Panc1 (cell line): Measurements from ENCODE around the gene FAM83B. TPM values are rescaled to one million over a fixed set of nuclear protein-coding genes. Genes with fewer than 3 reads are reported as not detected.

Source experiments
- ATAC-seq: fragments of 200-7000 bp; cut with Tn5 transposase; 2 replicates; pipeline ENCODE4 v1.9.1; 2020; ENCODE audit warnings: mild to moderate bottlenecking, moderate library complexity
- BruUV-seq: library from RNA; stranded (reverse); fragments of 400-500 nt; replicated peaks from 2 replicates; lab custom pipeline; 2021; lab: Mats Ljungman, UMichigan
- CTCF ChIA-PET: fragments of 300-600 bp; sonication (Branson Sonifier 250); formaldehyde crosslinking; loops from one replicate; lab custom pipeline; 2022; ENCODE audit warnings: antibody characterized with exemption; lab: Charles Lee
- POLR2A ChIA-PET: fragments of 300-600 bp; sonication (Branson Sonifier 250); formaldehyde crosslinking; loops from one replicate; lab custom pipeline; 2022; ENCODE audit warnings: antibody characterized with exemption; lab: Charles Lee
- DNase-seq: peaks from one replicate; pipeline ENCODE4 v3.0.0-alpha.2; 2010; ENCODE audit warnings: low read depth, low spot score
- H3K27ac ChIP-seq: 2 replicates; pipeline ENCODE4 v1.5.1; 2011; ENCODE audit warnings: mild to moderate bottlenecking, low read length, inconsistent platforms
- H3K27me3 ChIP-seq: fragments of 200-500 bp; sonication (Bioruptor generic); 2 replicates; pipeline ENCODE4 v1.6.0; 2014; ENCODE audit warnings: low read length, inconsistent platforms; ENCODE audit not compliant: control insufficient read depth, insufficient read depth
- H3K36me3 ChIP-seq: fragments of 200-500 bp; sonication (Bioruptor generic); 2 replicates; pipeline ENCODE4 v1.5.1; 2014; ENCODE audit warnings: inconsistent platforms, mild to moderate bottlenecking, low read length, moderate library complexity; ENCODE audit not compliant: control insufficient read depth, insufficient read depth
- H3K4me1 ChIP-seq: 2 replicates; pipeline ENCODE4 v1.5.1; 2011; ENCODE audit warnings: inconsistent platforms, mild to moderate bottlenecking, low read length, moderate library complexity; ENCODE audit not compliant: control insufficient read depth, insufficient read depth
- H3K4me3 ChIP-seq, 2 experiments: 2 replicates each; pipeline ENCODE4 v1.5.1; 2011 to 2012; ENCODE audit warnings: low read depth in 2 of 2, low read length in 2 of 2, mild to moderate bottlenecking in 2 of 2, inconsistent platforms in 1 of 2, moderate library complexity in 1 of 2
- H3K9me3 ChIP-seq: fragments of 200-500 bp; sonication (Bioruptor generic); 2 replicates; pipeline ENCODE4 v1.5.1; 2014; ENCODE audit warnings: low read depth, mild to moderate bottlenecking, inconsistent platforms, low read length, moderate library complexity; ENCODE audit not compliant: control insufficient read depth, insufficient read depth
- POLR2AphosphoS5 ChIP-seq: IDR thresholded peaks from 2 replicates; pipeline ENCODE4 v1.6.1; 2012; ENCODE audit warnings: mild to moderate bottlenecking, low read depth, low read length, moderate library complexity
- SIN3A ChIP-seq: IDR thresholded peaks from 2 replicates; pipeline ENCODE4 v1.6.1; 2012; ENCODE audit warnings: low read depth, mild to moderate bottlenecking, low read length, moderate library complexity, borderline replicate concordance; ENCODE audit not compliant: insufficient read depth
- TCF7L2 ChIP-seq: IDR thresholded peaks from 2 replicates; pipeline ENCODE4 v1.6.1; 2011; ENCODE audit warnings: mild to moderate bottlenecking, low read depth, low read length, inconsistent platforms
- in situ Hi-C: cut with HindIII; loops from 2 replicates; pipeline ENCODE4 v1.10.0; 2016; ENCODE audit warnings: low sequenced_read_pairs, low pct_unique_long_range_greater_than_20kb
- intact Hi-C: fragments of 100-400 bp; cut with micrococcal nuclease; formaldehyde crosslinking; loops from one replicate; pipeline ENCODE4 v1.10.0; 2022; ENCODE audit not compliant: unreplicated experiment
- total RNA-seq: library from RNA; stranded (reverse); gene quantifications from one replicate; pipeline ENCODE4 v1.2.1, GENCODE V29; 2021; ENCODE audit not compliant: unreplicated experiment
- TF ChIP-seq, protein P1 (sequence below): fragments of 450-650 bp; IDR thresholded peaks from 2 replicates; pipeline ENCODE4 v1.5.1; 2017; ENCODE audit warnings: mild to moderate bottlenecking
- TF ChIP-seq, protein P2 (sequence below), 2 experiments: IDR thresholded peaks; 2 replicates each; pipeline ENCODE4 v1.6.1; 2011 to 2012; ENCODE audit warnings: low read depth in 2 of 2, control low read depth in 1 of 2, low read length in 1 of 2, mild to moderate bottlenecking in 1 of 2, moderate library complexity in 1 of 2; ENCODE audit not compliant: insufficient read depth in 1 of 2

Gene FAM83B
- total RNA-seq, 1 experiment from 2014 or later: not detected

DNA sequence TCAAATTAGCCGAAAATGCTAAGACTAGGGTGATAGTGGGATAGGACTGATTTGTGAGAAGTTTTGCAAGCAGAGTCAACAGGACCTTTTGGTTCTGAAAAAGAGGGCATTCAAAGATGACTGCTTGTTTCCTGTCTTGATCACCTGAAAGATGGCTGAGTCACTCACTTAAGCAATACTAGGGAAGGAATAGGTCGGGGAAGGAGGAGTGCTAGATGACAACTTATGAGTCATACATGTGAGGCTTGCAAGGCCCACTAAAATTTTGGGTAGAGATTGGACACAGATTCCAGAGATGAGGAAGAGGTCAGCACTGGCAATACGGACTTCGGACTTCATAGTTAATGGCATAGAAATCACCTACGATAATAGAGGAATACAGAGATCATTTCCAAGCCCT is 89.2 kb downstream of the FAM83B start:
- Histone ChIP-seq H3K27ac (no peak overlapping the region), H3K9me3 (no peaks in the 10 kb centered on the region; the same call in 1 of the 2 replicates), H3K36me3 (no peaks in the 10 kb centered on the region), H3K4me1 (no peaks in the 10 kb centered on the region), H3K27me3 (no peaks in the 10 kb centered on the region), H3K4me3 (no peak overlapping the region)
- CTCF ChIA-PET: no interaction called here
- no TSS peak for BruUV-seq
- no peak for ATAC-seq
- TF ChIP-seq, protein P1, sequence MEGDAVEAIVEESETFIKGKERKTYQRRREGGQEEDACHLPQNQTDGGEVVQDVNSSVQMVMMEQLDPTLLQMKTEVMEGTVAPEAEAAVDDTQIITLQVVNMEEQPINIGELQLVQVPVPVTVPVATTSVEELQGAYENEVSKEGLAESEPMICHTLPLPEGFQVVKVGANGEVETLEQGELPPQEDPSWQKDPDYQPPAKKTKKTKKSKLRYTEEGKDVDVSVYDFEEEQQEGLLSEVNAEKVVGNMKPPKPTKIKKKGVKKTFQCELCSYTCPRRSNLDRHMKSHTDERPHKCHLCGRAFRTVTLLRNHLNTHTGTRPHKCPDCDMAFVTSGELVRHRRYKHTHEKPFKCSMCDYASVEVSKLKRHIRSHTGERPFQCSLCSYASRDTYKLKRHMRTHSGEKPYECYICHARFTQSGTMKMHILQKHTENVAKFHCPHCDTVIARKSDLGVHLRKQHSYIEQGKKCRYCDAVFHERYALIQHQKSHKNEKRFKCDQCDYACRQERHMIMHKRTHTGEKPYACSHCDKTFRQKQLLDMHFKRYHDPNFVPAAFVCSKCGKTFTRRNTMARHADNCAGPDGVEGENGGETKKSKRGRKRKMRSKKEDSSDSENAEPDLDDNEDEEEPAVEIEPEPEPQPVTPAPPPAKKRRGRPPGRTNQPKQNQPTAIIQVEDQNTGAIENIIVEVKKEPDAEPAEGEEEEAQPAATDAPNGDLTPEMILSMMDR: no peak
- TF ChIP-seq POLR2AphosphoS5: no peak
- no peak for TF ChIP-seq TCF7L2
- TF ChIP-seq SIN3A: no peak
- TF ChIP-seq, protein P2, sequence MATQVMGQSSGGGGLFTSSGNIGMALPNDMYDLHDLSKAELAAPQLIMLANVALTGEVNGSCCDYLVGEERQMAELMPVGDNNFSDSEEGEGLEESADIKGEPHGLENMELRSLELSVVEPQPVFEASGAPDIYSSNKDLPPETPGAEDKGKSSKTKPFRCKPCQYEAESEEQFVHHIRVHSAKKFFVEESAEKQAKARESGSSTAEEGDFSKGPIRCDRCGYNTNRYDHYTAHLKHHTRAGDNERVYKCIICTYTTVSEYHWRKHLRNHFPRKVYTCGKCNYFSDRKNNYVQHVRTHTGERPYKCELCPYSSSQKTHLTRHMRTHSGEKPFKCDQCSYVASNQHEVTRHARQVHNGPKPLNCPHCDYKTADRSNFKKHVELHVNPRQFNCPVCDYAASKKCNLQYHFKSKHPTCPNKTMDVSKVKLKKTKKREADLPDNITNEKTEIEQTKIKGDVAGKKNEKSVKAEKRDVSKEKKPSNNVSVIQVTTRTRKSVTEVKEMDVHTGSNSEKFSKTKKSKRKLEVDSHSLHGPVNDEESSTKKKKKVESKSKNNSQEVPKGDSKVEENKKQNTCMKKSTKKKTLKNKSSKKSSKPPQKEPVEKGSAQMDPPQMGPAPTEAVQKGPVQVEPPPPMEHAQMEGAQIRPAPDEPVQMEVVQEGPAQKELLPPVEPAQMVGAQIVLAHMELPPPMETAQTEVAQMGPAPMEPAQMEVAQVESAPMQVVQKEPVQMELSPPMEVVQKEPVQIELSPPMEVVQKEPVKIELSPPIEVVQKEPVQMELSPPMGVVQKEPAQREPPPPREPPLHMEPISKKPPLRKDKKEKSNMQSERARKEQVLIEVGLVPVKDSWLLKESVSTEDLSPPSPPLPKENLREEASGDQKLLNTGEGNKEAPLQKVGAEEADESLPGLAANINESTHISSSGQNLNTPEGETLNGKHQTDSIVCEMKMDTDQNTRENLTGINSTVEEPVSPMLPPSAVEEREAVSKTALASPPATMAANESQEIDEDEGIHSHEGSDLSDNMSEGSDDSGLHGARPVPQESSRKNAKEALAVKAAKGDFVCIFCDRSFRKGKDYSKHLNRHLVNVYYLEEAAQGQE (IDR thresholded peaks at IDR 0.05; ENCODE audit: insufficient read depth in 1 of 2, low read depth in 2 of 2, low read length in 1 of 2): no peak
- POLR2A ChIA-PET: no interaction called here
- DNase-seq: peak; percentile 61
- intact Hi-C loops (no loop called here), in situ Hi-C loops (no loop called here)

DNA sequence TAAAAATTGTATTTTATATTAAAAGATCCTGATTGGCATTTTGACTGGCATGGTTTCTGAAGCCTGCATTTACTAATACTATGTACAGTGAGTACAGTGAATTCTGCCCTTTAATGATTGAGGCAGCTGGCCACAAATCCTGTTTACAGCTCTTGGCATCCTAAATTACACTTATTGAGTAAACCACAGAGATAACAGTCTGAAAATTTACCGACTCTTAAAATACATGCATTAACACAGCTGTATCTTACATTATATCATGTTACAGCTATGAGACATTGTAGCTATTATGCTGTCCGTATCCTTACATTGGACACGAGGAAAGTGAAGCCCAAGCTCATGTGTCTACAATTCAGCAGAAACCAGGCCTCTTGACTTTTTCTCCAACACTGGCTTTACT is 90.8 kb downstream of the FAM83B start:
- ChIA-PET POLR2A (interaction anchor here (0.6 kb wide), 1 partner anchor 210 kb away, joined by 3 read pairs; no protein-coding TSS in a partner anchor), CTCF (no interaction called here)
- intact Hi-C loops (no loop called here), in situ Hi-C loops (no loop called here)
- Histone ChIP-seq H3K36me3 (no peaks in the 10 kb centered on the region), H3K4me1 (no peaks in the 10 kb centered on the region), H3K9me3 (no peaks in the 10 kb centered on the region; the same call in 1 of the 2 replicates), H3K4me3 (no peak overlapping the region), H3K27me3 (no peaks in the 10 kb centered on the region), H3K27ac (no peak overlapping the region)
- ATAC-seq: no peak
- no TSS peak for BruUV-seq
- no peak for DNase-seq
- TF ChIP-seq SIN3A: no peak
- TF ChIP-seq POLR2AphosphoS5: no peak
- TF ChIP-seq, protein P2 (IDR thresholded peaks at IDR 0.05; ENCODE audit: insufficient read depth in 1 of 2, low read depth in 2 of 2, low read length in 1 of 2): no peak
- TF ChIP-seq, protein P1: no peak
- TF ChIP-seq TCF7L2: no peak
